ENCODE measurements around the gene KLHDC7B.

DNA sequence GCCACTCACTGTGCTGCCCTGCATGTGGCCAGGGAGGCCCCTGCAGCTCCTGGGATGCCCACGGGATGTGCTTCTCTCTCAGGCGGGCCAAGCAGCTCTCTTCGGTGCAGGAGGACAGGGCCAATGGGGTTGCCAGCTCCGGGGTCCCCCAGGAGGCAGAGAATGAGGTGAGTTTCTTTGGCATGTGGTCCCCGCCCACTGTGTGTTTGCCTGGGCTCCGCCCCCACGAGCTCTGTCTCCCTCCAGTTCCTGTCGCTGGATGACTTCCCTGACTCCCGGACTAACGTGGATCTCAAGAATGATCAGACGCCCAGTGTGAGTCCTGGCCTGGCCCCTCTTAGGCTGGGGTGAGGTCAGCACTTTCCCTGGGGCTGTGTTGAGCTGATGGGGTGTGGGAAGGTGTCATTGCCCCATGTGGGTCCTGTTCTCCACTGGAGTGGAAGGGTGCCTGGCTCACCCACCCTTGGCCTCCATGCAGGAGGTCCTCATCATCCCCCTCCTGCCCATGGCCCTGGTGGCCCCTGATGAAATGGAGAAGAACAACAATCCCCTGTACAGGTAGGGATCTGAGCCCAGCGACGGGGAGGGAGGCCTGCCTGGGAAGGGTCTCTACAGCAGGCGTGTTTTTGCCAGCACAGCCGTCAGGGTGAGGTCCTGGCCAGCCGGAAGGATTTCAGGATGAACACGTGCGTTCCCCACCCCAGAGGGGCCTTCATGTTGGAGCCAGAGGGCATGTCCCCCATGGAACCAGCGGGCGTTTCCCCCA, 28.0 kb upstream of the KLHDC7B start:
- TF ChIP-seq, protein P1, sequence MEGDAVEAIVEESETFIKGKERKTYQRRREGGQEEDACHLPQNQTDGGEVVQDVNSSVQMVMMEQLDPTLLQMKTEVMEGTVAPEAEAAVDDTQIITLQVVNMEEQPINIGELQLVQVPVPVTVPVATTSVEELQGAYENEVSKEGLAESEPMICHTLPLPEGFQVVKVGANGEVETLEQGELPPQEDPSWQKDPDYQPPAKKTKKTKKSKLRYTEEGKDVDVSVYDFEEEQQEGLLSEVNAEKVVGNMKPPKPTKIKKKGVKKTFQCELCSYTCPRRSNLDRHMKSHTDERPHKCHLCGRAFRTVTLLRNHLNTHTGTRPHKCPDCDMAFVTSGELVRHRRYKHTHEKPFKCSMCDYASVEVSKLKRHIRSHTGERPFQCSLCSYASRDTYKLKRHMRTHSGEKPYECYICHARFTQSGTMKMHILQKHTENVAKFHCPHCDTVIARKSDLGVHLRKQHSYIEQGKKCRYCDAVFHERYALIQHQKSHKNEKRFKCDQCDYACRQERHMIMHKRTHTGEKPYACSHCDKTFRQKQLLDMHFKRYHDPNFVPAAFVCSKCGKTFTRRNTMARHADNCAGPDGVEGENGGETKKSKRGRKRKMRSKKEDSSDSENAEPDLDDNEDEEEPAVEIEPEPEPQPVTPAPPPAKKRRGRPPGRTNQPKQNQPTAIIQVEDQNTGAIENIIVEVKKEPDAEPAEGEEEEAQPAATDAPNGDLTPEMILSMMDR (conservative IDR thresholded peaks at IDR 0.05; ENCODE audit: low read length): no peak
- TF ChIP-seq EZH2phosphoT487 (IDR thresholded peaks at IDR 0.05; ENCODE audit: borderline replicate concordance): no peak

All from Loucy (cell line).